ENCODE results near the gene DZIP1. TPM values are rescaled to one million over a fixed set of nuclear protein-coding genes. Genes with fewer than 3 reads are reported as not detected.

The DZIP1 gene
- total and polyA plus RNA-seq, 2 of the 13 experiments (the other 11 are each of a cell fraction or from before 2014, with no cell fraction given), result 11.0 to 36.7 TPM

DNA sequence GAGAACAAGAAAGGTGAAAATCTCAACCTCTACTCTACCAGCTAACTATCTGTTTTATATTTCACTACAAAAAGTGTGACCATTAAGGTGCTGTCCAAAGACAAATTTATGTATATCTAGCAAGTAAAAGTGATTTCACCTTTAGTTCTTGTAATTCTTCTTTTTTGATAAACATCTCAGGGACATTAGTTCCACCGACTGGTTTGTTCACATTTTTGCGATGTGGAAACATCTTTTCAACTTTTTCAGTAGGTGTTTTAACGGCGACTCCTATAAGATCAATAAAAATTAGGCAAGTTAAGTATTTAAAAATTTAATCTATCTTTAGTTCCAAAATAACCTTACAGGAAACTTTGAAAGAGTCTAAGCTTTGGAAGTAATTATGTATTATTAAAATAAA lies 58.6 kb downstream of the DZIP1 start:
- no peak overlapping the region for H3K9ac ChIP-seq (ENCODE audit: insufficient read depth, low read depth, low read length)
- H4K20me1 ChIP-seq (ENCODE audit: insufficient read depth, low read length), result no peaks in the 10 kb centered on the region
- ATAC-seq (no peak), DNase-seq (ENCODE audit: low spot score) (no peak), FAIRE-seq (no peak)
- H3K36me3 ChIP-seq (replicated peaks in 1 of 2; ENCODE audit: control insufficient read depth in 1 of 2, insufficient read depth in 2 of 2, low read length in 2 of 2), result peaks cover 10 to 47% of the 10 kb centered on the region in 2 experiments; a peak in 4 of 5 replicates
- H2AFZ ChIP-seq (ENCODE audit: low read length), result no peak overlapping the region
- TF ChIP-seq NFKBIZ (CRISPR knock-in tag; IDR thresholded peaks at IDR 0.05), result no peak
- TF ChIP-seq ZNF83 (CRISPR knock-in tag; IDR thresholded peaks at IDR 0.05; ENCODE audit: borderline replicate concordance), result no peak
- no peak for TF ChIP-seq NCOA5 (CRISPR knock-in tag; IDR thresholded peaks at IDR 0.05)
- TF ChIP-seq PHF5A (CRISPR knock-in tag; IDR thresholded peaks at IDR 0.05; ENCODE audit: low read depth, unreplicated experiment), result no peak
- TF ChIP-seq ZNF557 (CRISPR knock-in tag; IDR thresholded peaks at IDR 0.05), result no peak
- TF ChIP-seq, protein P1, sequence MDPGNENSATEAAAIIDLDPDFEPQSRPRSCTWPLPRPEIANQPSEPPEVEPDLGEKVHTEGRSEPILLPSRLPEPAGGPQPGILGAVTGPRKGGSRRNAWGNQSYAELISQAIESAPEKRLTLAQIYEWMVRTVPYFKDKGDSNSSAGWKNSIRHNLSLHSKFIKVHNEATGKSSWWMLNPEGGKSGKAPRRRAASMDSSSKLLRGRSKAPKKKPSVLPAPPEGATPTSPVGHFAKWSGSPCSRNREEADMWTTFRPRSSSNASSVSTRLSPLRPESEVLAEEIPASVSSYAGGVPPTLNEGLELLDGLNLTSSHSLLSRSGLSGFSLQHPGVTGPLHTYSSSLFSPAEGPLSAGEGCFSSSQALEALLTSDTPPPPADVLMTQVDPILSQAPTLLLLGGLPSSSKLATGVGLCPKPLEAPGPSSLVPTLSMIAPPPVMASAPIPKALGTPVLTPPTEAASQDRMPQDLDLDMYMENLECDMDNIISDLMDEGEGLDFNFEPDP (CRISPR knock-in tag; conservative IDR thresholded peaks at IDR 0.05), result no peak
- TF ChIP-seq ZNF317 (CRISPR knock-in tag; IDR thresholded peaks at IDR 0.05), result no peak
- TF ChIP-seq ZNF101 (CRISPR knock-in tag; IDR thresholded peaks at IDR 0.05; ENCODE audit: borderline replicate concordance, low read depth), result no peak
- no peak for TF ChIP-seq ZNF205 (CRISPR knock-in tag; IDR thresholded peaks at IDR 0.05)
- no peak for TF ChIP-seq ASH2L (IDR thresholded peaks at IDR 0.05; ENCODE audit: insufficient read length, low read depth, low read length)
- no peak for TF ChIP-seq DR1 (CRISPR knock-in tag; IDR thresholded peaks at IDR 0.05)
- TF ChIP-seq REPIN1 (CRISPR knock-in tag; IDR thresholded peaks at IDR 0.05; ENCODE audit: borderline replicate concordance, low read depth), result no peak
- TF ChIP-seq, protein P2, sequence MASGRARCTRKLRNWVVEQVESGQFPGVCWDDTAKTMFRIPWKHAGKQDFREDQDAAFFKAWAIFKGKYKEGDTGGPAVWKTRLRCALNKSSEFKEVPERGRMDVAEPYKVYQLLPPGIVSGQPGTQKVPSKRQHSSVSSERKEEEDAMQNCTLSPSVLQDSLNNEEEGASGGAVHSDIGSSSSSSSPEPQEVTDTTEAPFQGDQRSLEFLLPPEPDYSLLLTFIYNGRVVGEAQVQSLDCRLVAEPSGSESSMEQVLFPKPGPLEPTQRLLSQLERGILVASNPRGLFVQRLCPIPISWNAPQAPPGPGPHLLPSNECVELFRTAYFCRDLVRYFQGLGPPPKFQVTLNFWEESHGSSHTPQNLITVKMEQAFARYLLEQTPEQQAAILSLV (CRISPR knock-in tag; IDR thresholded peaks at IDR 0.05; ENCODE audit: borderline replicate concordance), result no peak
- H3K27ac ChIP-seq (ENCODE audit: extremely low read length, insufficient read depth, low read length), result no peak overlapping the region
- in situ Hi-C loops (cut with HindIII; ENCODE audit: extremely low pct_ligation_motif_present, low pct_unique_long_range_greater_than_20kb) (no loop called here), intact Hi-C loops (cut with micrococcal nuclease; ENCODE audit: unreplicated experiment) (no loop called here)
- H3K4me3 ChIP-seq (replicated peaks in 1 of 3; ENCODE audit: insufficient read depth in 1 of 3, low read depth in 2 of 3, low read length in 3 of 3), result no peak overlapping the region
- H3K4me1 ChIP-seq (ENCODE audit: insufficient read depth, low read length), result no peaks in the 10 kb centered on the region
- no peaks in the 10 kb centered on the region for H3K9me3 ChIP-seq (ENCODE audit: low read length)
- H3K4me2 ChIP-seq (ENCODE audit: low read depth, low read length), result no peak overlapping the region
- ChIA-PET POLR2A (no interaction called here), CTCF (ENCODE audit: low intra/inter-chr PET ratio, low total read pairs) (no interaction called here)
- no peaks in the 10 kb centered on the region for H3K27me3 ChIP-seq (ENCODE audit: control insufficient read depth in 1 of 2, insufficient read depth in 2 of 2, low read length in 2 of 2)
- no peaks in the 10 kb centered on the region for H3K79me2 ChIP-seq (ENCODE audit: insufficient read depth, low read length)
- WGBS (ENCODE audit: low lambda C conversion rate), result 95% methylated on average over 4 of the region's 4 CpGs
- no TSS peak for BruUV-seq (replicated peaks)

All from HepG2 (cell line).